Right renal cortex interstitium (tissue), 3 donors: ENCODE measurements around the gene COL19A1. TPM values are rescaled to one million over a fixed set of nuclear protein-coding genes. Genes with fewer than 3 reads are reported as not detected.
"Not testable (repeated sequence)": the region's sequence is repeated elsewhere in the genome, so short reads cannot be mapped to it uniquely, and the experiment has no call there.

Experiments
- DNase-seq, 3 donors: peaks; one replicate each; pipeline ENCODE4 v3.0.0-alpha.2; 2013; ENCODE audit warnings: low read depth in 3 of 3, low spot score in 2 of 3
- polyA plus RNA-seq, 3 donors: library from polyadenylated mRNA; unstranded; fragments of 120-200 nt; gene quantifications; one replicate each; pipeline ENCODE4 v1.2.1, GENCODE V29; 2013; ENCODE audit not compliant: insufficient read length in 3 of 3

Gene COL19A1
- polyA plus RNA-seq, 3 donors, result 3.1 to 3.3 (median 3.1) TPM

DNA sequence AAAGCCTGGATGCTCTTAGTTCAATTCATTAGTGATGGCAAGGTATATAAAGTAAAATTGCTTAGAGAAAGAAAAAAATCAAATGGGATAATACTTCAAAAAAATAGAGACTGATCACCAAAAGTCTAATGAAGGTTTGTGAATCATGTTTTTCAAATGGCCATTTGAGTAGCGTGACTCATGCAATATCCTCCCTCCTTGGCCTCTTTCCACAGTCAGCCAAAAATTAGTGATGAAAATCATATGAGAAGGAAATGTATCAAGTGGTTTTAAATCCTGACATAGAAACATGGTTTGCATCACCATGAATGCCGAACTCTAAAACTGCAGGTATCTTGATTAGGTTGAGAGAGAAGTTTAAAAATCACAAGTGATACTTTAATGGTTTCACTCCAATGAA lies 1.2 kb upstream of the COL19A1 start:
- DNase-seq, result no peak

DNA sequence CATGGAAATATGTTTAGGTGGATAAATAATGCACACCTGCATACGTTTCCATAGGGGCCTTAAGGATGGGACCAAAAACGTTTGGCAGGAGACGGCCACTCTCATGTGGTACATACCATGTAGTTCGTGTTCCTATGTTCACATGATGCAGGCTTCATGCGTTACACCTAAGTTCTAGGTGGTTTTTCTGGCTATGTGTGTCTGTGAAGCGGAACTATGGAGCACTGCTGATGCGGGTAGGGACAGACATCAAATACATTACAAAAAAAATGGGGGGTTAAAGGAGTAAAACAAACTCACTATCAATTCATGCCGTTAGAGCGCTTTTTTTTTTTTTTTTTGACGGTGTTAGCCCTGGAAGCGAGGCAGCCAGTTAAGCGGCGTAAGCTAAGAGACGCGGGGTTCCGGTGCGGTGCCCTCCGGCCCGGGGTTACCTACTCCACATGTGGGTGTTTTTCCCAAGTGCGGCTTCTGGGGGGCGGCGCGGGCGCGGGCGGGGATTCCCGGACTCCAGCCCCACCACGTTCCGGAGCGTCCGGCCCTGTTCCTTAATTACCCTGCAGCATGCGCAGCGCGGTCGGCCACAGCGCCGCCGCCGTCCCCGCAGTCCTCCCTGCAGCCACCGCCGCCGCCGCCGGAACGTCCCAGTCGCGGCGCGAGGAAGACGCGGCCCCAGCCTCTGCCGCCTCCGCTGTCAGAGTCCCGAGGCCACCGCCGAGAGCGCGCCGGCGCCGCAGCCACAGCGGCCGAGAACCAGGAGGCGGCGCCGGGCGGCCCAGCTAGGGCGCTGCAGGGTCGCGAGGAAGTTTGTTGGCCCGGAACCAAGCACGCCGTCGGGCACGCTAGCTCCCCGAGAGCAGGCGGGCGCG lies 648 bp downstream of the COL19A1 start:
- peak; percentile 33 to 43 (median 36) for DNase-seq

DNA sequence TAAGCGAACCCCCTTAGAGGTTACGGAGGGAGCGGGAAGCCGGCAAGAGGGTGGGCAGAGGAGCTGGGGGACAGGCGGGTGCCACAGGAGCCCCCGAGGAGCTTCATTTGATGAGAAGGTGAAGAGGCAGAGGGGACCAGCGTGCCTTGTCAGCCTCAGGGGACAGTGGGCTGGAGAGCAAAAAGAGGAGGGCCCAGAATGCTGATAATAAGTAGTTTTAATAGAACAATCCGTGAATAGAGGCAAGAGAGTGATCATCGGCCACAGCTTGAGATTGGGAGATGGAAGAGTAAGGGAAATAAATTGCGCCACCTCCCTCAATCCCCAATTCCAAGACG lies 1.3 kb downstream of the COL19A1 start:
- DNase-seq, result peak in 1 of 3 donors; percentile 3

DNA sequence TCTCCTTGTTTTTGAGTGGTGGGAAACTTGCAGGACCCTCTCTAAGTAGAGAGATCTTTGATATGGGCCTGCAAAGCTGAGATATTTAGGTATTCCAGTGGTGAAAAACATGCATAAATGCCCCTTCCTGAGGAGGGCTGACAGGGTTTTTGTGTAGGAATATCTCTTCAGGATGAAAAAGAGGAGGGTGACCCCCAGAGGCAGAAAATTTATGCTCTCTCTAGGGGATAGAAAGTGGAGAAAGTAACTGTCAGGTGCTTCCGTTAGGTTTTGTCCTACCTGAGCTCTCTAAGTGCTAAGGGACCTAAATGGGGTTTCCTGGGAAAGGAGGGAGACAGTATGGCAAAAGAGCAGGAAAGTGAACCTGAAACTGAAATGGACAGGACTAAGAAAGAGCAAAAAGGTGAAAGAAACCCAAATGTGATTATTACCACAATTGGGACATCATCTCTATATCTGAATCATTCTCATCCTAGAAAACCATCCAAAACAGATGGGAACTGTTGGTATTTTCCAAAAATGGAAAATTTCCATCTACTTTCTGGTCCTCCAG lies 2.0 kb downstream of the COL19A1 start:
- no peak for DNase-seq

DNA sequence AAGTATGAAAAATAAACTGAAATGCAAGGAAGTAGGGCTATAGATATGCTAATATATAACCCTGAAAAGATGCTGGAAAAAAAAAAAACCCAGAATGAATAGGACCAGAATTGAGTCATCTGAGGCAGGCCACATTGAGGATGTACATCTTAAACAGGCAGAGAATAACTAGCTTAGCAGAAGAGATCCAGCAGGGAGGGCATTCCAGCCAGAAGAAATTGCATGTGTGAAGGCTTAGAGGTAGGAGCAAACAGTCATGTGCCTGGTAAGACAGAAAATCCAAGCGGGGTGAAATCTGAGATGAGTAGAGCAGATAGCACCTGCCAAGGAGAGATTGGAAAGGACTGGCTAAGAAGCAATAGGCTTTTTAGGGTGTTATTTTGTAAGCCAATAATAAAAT lies 2.6 kb downstream of the COL19A1 start:
- no peak for DNase-seq

DNA sequence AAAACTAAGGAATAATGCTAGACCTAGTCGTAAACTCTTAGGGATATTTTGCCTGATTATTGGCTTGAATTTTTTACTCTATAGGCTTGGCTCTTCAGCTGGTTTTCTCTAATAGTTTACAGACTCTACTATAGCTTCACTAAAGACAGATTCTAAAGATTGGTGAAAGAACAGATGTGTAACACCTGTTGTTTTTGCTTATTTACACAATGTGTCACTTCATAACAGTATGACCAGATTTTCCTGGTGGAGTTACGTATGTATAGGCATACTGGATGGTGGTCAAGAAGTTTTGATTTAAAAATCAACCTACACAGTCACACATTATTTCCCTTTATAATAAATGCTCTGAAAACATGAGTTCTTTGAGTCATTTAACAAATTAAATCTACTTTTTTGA lies 4.8 kb downstream of the COL19A1 start:
- no peak for DNase-seq

DNA sequence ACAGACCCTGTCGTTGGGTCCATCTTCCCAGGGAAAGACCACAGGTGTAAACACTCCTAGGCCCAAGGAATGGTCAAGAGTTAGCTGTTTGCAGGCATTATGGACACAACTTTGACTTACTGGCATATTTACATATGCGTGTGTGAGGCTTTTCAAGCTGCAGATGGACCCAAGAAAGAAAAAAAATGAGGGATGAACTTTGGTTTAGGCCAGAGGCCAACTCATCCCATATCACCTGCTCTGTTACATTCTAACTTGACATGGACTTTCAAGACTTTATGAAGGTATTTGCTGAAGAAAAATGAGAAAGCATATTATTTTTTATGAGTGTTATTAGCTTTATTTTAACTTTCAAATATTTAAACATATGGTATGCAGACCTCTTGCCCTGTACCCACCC lies 6.9 kb downstream of the COL19A1 start:
- DNase-seq, result no peak

DNA sequence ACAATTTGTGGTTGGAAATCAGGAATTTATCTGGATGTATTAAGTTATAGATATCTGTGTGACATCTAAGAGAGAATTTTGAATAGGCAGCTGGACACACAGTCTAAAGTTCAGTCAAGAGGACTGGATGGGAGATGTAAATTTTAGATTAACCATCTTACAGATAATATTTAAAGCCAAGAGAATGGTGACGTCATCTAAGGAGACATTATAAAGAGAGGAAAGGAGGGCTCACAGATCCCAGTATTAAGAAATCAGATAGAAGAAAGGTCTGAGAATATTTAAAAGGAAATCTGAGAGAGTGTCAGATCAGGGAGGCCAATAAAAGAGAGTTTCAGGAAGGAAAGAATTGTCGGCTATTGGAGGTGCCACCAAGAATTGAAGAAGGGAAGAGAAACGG lies 9.4 kb downstream of the COL19A1 start:
- no peak for DNase-seq

DNA sequence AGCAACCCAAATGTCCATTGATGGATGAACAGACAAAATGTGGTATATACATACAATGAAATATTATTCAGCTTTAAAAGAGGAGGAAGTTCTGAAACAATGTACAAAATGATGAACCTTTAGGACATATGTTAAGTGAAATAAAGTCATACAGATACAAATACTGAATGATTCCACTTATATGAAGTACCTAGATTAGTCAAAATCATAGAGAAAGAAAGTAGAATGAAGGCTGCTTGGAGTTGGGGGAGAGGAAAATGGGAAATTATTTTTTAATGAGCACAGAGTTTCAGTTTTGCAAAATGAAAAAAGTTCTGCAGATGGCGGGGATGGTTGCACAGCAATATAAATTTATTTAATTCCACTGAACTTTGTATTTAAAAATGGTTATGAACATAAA lies 12.4 kb downstream of the COL19A1 start:
- DNase-seq, result no peak

DNA sequence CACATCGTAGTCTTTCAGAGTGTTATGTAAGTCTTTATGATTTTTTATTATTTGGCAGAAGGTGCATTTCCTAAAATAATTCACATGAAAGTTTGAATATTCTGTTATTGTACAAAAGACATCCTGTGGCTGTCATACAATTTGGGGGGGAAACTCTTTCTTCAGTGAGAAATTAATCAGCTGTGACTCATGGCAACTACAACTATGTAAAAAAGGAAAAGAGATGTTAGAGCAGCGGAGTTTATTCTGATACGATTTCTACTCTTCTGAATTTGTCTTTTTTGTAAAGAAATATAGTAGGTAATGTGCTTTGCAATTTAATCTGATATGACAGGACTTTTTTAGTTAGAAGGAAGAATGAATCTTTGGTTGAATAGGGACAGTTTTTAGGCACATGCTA lies 14.2 kb downstream of the COL19A1 start:
- DNase-seq, result no peak

DNA sequence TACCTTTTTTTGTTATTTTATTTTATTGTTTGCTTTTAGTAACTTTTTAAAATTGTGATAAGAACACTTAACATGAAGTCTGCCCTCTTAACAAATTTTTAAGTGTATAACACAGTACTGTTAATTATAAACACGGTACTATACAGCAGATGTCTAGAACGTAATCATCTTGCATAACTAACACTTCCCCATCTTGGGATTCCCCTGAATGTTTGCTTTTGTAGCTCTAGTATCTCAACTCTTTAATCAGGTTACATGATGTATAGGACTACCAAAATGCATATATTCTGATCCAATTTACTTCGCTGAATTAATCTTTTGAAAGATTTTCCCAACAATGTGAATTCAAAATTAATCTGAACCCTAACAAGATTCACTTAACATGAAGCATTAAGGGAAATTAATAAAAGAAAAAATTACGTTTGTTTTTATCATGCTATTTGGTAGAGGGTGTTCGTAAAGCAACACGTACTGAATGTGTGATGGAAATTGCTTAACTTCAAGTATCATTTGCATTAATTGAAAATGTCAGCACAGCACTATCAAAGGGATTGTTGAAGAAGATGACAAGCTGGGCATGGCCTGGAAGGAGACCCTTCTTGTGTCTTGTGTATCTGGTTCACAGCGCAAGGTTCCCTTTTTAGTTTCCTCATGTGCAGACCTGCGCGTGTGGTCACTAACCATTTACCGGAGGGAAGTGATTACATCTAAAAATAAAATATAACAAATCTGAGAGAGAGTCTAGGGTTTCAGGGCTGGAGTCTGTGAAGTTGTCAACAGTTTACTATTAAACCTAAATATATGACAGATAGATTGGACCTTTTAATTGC lies 15.2 kb downstream of the COL19A1 start:
- DNase-seq, result no peak

DNA sequence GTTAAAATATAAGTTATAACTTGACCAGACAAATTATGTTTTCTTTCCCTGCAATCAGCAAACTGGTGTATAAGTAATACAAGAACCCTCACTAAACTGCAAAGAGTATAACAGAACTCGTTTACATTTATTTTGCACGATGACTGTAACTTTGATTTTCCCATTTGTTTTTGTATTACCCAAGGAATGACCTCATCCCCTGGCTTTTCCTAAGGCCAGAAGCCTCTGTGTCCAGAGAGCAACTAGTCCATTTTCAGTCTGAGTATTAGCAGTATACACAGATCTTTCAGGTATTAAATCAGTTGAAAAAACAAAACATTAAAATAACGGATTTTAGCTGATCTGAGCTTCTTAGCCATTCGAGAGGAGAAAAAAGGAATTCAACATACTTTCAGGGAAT lies 17.2 kb downstream of the COL19A1 start:
- DNase-seq, result no peak

DNA sequence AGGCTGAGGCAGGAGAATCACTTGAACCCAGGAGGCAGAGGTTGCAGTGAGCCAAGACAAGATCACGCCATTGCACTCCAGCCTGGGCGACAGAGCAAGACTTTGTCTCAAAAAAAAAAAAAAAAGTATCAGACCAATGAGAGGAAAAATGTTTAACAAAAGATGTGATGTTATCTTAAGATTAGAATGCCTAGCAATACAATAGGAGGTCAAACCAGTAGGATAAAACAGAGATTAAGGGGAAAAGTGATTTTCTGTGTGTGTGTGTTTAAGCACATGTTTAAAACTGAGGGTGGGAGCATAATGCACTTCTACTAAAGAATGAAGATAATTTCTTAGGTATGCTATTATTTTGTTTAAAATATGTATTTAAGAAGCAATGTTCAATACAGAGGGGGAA lies 17.9 kb downstream of the COL19A1 start:
- DNase-seq, result no peak

DNA sequence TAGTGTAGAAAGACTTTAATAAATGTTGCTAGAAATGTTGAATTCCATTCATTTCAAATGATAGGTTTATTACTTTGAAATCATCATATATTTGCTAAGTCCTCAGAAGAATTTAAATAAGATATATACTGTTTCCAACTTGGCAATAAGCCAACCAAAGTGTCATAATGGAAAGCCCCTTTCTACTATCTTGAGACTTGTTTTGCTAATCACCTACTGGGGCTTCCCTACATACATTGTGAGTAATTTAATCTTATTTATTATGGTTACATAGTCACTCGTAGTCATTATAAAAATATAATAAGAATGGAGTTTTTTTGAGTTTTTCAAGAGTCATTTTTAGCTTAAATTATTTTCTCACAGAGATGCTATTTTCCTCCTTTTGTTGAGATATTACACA lies 20.7 kb downstream of the COL19A1 start:
- no peak for DNase-seq

DNA sequence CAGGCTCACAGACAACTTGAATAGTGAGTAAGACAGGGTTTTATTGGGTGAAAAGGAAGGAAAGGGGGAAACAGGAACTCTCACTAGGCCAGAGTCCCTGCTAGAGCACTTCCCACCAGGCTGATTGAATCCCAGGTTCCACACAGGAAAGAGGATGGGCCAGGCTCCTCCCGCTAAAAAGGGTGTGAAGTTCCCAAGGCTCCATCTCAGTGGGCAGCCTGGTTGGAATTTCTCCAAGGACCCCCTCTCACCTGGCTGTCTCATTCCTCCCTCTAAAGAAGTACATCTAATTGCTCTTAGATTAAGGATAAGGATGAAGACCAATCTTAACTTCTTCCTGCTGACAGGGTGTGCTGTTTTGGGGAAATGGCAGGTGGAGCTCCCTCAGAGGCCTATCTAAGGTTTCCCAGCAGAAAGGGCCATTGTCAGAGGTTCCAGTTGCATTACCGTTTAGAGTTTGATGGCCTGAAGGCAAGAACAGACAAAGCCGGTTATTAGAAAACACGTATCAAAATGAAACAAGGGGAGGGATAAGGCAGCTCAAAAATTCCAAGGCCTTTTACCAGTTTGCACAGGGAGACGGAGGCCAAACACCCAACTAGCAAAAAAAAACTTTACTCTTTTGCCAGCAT lies 21.5 kb downstream of the COL19A1 start:
- DNase-seq, result no peak

DNA sequence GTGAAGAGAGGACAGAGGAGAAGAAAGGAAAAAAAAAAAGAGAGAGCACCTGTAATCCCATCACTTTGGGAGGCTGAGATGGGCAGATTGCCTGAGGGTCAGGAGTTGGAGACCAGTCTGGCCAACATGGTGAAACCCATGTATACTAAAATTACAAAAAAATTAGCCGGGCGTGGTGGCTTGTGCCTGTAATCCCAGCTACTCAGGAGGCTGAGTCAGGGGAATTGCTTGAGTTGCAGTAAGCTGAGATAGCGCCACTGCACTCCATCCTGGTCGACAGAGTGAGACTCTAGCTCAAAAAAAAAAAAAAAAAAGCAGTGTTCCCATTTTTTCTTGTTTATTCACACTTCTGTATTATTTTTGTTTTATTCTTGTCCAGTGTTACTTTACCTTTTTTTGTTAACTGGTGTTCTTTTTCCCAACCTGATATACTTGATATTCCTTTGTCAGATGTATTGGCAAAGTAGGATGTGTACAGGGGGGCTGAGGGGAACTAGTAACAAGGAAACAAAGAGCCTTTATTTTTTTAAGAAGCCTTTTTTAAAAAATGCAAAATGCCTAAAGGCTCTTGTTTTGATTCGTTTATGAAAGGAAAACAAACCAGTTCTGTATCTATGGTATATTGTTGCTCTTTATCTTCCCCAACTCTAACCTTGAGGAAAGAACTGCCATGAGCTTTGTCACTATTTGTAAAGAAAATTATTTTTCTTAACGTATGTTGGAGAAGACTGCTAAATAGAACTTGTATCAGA lies 22.3 kb downstream of the COL19A1 start:
- no peak for DNase-seq

DNA sequence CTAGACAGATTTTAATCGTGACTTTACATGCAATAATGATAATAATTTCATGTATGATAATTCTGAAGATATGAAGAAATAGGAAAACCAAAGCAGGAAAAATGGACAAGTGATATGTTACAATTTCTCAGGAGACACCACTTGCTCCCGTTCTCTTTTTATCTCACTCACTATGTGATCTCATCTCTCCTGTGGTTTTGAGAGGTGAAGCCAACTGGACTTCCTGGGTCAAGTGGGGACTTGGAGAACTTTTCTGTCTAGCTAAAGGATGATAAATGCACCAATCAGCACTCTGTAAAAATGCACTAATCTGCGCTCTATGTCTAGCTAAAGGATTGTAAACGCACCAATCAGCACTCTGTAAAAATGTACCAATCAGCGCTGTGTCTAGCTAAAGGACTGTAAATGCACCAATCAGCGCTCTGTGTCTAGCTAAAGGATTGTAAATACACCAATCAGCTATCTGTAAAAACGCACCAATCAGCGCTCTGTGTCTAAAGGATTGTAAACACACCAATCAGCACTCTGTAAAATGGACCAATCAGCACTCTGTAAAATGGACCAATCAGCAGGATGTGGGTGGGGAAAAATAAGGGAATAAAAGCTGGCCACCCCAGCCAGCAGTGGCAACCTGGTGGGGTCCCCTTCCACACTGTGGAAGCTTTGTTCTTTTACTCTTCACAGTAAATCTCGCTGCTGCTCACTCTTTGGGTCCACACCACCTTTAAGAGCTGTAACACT lies 23.0 kb downstream of the COL19A1 start:
- not testable (repeated sequence) for DNase-seq

DNA sequence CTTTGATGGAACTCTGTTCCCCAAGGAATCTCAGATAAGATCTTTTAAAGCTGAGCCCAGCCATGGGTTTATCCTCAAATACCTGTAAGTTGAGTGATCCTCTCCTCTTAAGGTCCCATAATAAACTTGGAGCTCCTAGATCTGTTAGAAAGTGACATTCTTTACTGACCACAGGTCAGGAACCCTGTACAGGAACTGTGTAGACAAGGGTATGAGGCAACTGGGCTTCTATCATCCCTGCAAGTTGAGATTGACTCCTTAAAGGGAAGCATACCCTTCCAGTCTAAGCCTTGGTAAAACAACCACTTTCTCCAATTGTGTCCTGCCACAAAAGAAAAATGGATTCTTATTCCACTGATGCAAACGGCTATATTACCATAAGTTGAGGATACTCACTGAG lies 26.2 kb downstream of the COL19A1 start:
- not testable (repeated sequence) for DNase-seq

DNA sequence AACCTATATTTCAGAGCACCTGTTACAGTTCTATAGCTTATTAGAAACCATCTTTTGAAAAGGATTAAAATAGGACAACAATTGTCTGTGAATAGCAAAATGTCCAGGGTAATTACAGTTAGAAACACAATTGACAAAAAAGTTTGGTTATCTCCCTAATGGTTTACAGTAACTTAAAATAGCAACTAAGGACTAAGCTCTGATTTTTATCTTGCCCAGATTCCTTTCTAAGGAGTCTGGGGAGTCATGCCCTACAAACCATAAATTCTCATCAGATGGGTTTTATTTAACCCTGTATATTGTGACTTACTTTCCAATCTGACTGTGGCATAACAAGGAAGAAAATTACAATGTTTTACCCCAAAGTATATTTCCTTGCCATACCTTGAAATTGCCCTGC lies 26.9 kb downstream of the COL19A1 start:
- DNase-seq, result not testable (repeated sequence)
